ENCODE data around the gene P2RX6. TPM values are rescaled to one million over a fixed set of nuclear protein-coding genes. Genes with fewer than 3 reads are reported as not detected.
"Not testable (repeated sequence)": the region's sequence is repeated elsewhere in the genome, so short reads cannot be mapped to it uniquely, and the experiment has no call there.

The P2RX6 gene
- total RNA-seq, 1 donor from 2014 or later: not detected

- no peak overlapping the region for H3K27ac Mint-ChIP-seq (ENCODE audit: unreplicated experiment)
- no peak for DNase-seq (ENCODE audit: low spot score)
- H3K27me3 Mint-ChIP-seq (ENCODE audit: unreplicated experiment): peaks cover 2% of the 10 kb centered on the region
- H3K9me3 Mint-ChIP-seq (ENCODE audit: unreplicated experiment): no peaks in the 10 kb centered on the region
- TF ChIP-seq, protein P1, sequence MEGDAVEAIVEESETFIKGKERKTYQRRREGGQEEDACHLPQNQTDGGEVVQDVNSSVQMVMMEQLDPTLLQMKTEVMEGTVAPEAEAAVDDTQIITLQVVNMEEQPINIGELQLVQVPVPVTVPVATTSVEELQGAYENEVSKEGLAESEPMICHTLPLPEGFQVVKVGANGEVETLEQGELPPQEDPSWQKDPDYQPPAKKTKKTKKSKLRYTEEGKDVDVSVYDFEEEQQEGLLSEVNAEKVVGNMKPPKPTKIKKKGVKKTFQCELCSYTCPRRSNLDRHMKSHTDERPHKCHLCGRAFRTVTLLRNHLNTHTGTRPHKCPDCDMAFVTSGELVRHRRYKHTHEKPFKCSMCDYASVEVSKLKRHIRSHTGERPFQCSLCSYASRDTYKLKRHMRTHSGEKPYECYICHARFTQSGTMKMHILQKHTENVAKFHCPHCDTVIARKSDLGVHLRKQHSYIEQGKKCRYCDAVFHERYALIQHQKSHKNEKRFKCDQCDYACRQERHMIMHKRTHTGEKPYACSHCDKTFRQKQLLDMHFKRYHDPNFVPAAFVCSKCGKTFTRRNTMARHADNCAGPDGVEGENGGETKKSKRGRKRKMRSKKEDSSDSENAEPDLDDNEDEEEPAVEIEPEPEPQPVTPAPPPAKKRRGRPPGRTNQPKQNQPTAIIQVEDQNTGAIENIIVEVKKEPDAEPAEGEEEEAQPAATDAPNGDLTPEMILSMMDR (IDR thresholded peaks at IDR 0.05; ENCODE audit: unreplicated experiment): no peak
- no peaks in the 10 kb centered on the region for H3K36me3 Mint-ChIP-seq (ENCODE audit: low read depth, unreplicated experiment)
- H3K4me1 Mint-ChIP-seq (ENCODE audit: unreplicated experiment): no peaks in the 10 kb centered on the region
- H3K4me3 Mint-ChIP-seq (ENCODE audit: unreplicated experiment): no peak overlapping the region
Observed at GRCh38 chr22:21069375-21069774, 54.4 kb downstream of the P2RX6 start.

- Mint-ChIP-seq H3K27ac (ENCODE audit: unreplicated experiment) (no peak overlapping the region), H3K4me3 (ENCODE audit: unreplicated experiment) (no peak overlapping the region), H3K9me3 (ENCODE audit: unreplicated experiment) (no peaks in the 10 kb centered on the region), H3K36me3 (ENCODE audit: low read depth, unreplicated experiment) (no peaks in the 10 kb centered on the region), H3K4me1 (ENCODE audit: unreplicated experiment) (no peaks in the 10 kb centered on the region), H3K27me3 (ENCODE audit: unreplicated experiment) (peaks cover 2% of the 10 kb centered on the region)
- DNase-seq (ENCODE audit: low spot score): no peak
- TF ChIP-seq, protein P1 (IDR thresholded peaks at IDR 0.05; ENCODE audit: unreplicated experiment): no peak
Observed at GRCh38 chr22:21070690-21071615, 56.0 kb downstream of the P2RX6 start.

DNA sequence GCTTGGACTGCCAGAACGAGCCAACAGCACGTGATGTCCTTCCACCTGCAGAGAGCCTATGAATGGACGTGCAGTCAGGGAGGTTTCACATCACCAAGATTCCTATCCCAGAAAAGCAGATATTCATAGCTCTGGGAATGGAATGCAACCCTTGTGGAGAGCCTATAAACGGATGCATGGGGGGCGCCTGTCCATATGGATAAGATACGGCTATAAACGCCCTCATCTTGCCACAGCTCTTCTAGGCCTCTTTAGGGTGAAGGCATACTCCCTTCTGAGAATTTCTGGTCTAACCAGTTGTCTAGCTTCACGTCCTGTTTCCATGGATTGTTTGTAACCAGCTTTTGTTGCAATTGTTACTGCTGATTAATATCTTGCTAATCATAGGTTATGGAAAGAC lies 56.8 kb downstream of the P2RX6 start:
- not testable (repeated sequence) for H3K4me1 Mint-ChIP-seq (ENCODE audit: unreplicated experiment); DNase-seq (ENCODE audit: low spot score); H3K9me3 Mint-ChIP-seq (ENCODE audit: unreplicated experiment); H3K36me3 Mint-ChIP-seq (ENCODE audit: low read depth, unreplicated experiment); H3K27ac Mint-ChIP-seq (ENCODE audit: unreplicated experiment); H3K4me3 Mint-ChIP-seq (ENCODE audit: unreplicated experiment); H3K27me3 Mint-ChIP-seq (ENCODE audit: unreplicated experiment)

DNA sequence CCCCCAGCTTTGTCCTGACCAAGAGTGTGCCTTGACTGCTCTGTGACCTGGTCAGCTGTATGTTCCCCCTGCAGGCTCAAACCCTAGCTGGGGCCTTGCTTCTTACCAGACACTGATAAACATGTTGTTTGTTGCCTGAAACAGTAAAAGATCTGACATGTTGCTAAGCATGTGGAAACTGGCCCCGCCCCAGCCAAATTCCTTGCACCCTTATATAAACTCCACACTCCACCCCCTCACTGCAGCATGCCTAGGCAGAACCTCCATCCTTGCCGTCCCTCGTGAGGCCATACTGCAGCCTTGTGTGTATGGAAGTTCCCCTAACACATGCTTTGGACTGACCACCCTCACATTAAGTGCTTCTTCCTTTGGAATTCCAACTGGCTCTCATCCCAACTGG lies 58.1 kb downstream of the P2RX6 start:
- no peaks in the 10 kb centered on the region for H3K36me3 Mint-ChIP-seq (ENCODE audit: low read depth, unreplicated experiment)
- DNase-seq (ENCODE audit: low spot score): no peak
- no peak overlapping the region for H3K4me3 Mint-ChIP-seq (ENCODE audit: unreplicated experiment)
- TF ChIP-seq, protein P1 (IDR thresholded peaks at IDR 0.05; ENCODE audit: unreplicated experiment): no peak
- no peaks in the 10 kb centered on the region for H3K9me3 Mint-ChIP-seq (ENCODE audit: unreplicated experiment)
- H3K27me3 Mint-ChIP-seq (ENCODE audit: unreplicated experiment): peaks cover 3% of the 10 kb centered on the region
- no peak overlapping the region for H3K27ac Mint-ChIP-seq (ENCODE audit: unreplicated experiment)
- no peaks in the 10 kb centered on the region for H3K4me1 Mint-ChIP-seq (ENCODE audit: unreplicated experiment)

- no peak overlapping the region for H3K27ac Mint-ChIP-seq (ENCODE audit: unreplicated experiment)
- no peaks in the 10 kb centered on the region for H3K9me3 Mint-ChIP-seq (ENCODE audit: unreplicated experiment)
- TF ChIP-seq, protein P1 (IDR thresholded peaks at IDR 0.05; ENCODE audit: unreplicated experiment): no peak
- H3K27me3 Mint-ChIP-seq (ENCODE audit: unreplicated experiment): peaks cover 4% of the 10 kb centered on the region
- H3K36me3 Mint-ChIP-seq (ENCODE audit: low read depth, unreplicated experiment): no peaks in the 10 kb centered on the region
- no peaks in the 10 kb centered on the region for H3K4me1 Mint-ChIP-seq (ENCODE audit: unreplicated experiment)
- H3K4me3 Mint-ChIP-seq (ENCODE audit: unreplicated experiment): no peak overlapping the region
- DNase-seq (ENCODE audit: low spot score): no peak
Observed at GRCh38 chr22:21073482-21073881, 58.5 kb downstream of the P2RX6 start.

Data from endothelial cell (in vitro differentiated cells).